Astrocyte (in vitro differentiated cells and primary cell): Measurements from ENCODE around the gene CCDC86.

Experiments used
- CTCF ChIP-seq: IDR thresholded peaks from 2 replicates; pipeline ENCODE4 v1.5.1; 2011; ENCODE audit warnings: low read depth, mild to moderate bottlenecking, inconsistent platforms, low read length, moderate library complexity; ENCODE audit not compliant: insufficient read depth
- EZH2 ChIP-seq: IDR thresholded peaks from 2 replicates; pipeline ENCODE4 v1.6.1; 2012; ENCODE audit warnings: mild to moderate bottlenecking, low read length, inconsistent platforms; ENCODE audit not compliant: insufficient read depth

- TF ChIP-seq CTCF (no peak), EZH2 (no peak)
These were observed 46.6 kb upstream of the CCDC86 start for GRCh38 chr11:60795291-60795690.
